OCI-M2 (cell line): ENCODE measurements around the gene SEPTIN10.
"Not testable (repeated sequence)": the region's sequence is repeated elsewhere in the genome, so short reads cannot be mapped to it uniquely, and the experiment has no call there.

Source experiments
- DNase-seq: peaks from one replicate; lab custom pipeline; 2025; ENCODE audit not compliant: unreplicated experiment; lab: John Stamatoyannopoulos, UW

The SEPTIN10 gene

DNA sequence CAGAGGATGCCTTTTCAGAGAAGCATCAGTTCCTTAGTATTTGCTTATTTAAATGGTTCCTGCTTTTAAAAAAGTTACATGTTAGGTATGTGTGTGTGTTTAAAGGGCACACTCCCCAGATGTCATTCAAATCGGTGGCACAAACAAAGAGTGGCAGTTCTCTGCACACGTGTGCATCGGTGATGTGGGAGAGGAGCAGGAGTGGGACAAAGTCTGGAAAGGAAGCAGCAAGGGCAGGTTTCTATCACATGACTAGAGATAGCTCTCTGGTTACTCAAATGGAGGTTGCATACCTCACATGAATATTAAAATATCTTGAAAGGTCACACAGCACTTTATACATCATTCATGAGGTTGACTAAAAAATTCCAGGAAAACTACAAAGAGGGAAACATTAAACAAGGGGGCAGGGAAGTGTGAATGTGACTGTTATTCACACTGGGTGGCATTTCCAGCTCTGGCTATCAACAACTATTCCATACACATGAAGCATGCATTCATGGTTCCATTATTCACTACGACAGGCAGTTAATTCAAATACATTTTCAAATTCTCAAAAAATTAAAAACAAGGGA, 64.7 kb downstream of the SEPTIN10 start:
- no peak for DNase-seq

DNA sequence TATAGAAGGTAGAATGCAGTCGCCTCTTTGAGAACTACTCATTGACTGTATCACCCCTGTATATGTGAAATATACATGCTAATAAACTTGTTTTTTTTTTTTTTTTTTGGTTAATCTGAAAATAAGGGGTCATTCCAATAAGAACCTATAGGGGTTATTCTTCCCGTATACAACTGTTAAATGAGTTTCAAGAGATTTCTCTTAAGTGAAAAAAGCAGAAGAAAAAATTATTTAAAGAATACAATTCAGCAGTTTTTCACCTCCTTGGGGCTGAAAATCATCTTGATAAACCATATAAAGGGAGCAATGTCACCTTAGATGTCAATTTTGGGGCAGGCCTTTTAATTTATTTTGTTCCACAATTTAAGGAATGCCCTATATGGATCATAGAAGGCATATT, 66.5 kb downstream of the SEPTIN10 start:
- no peak for DNase-seq

DNA sequence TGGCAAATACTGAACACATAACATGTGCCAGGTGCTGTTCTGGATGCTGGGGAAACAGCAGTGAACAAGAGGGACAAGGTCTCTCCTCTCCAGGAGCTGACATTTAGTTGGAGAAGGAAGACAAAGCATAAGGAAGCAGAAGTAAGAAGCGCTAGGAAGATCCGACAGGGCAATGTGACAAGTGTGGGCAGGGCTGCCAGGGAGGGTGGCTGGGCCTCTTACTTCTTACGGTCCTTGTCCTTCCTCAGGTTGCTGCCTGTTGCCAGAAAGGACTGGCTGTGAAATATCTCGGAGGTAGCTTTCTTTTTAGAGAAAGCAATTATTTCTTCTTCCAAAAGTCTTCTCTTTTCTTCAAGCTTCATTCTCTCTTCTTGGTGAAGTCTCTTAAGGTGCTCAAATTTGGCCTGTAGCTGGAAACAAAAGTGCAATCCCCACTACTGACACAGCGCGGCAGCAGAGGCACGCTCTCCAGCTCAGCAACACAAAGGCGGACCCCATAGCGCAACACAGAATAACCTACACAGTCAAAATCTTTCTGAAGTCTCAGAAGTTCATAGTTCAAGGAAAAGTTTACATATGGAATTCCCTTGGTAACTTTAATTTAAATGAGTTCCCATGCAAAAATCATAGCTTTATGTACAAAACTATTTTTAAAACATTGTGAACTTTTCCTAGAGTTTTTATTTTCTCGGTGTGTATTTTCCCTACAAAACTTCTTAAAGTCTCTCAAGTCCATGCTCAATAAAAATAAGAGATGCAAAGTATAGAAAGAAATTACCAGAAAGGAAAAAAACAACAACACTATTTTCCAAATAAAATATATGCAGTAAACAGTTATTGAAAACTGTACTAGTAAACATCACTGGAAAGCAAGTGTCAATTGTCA, 67.7 kb downstream of the SEPTIN10 start:
- peak; percentile 17 for DNase-seq

DNA sequence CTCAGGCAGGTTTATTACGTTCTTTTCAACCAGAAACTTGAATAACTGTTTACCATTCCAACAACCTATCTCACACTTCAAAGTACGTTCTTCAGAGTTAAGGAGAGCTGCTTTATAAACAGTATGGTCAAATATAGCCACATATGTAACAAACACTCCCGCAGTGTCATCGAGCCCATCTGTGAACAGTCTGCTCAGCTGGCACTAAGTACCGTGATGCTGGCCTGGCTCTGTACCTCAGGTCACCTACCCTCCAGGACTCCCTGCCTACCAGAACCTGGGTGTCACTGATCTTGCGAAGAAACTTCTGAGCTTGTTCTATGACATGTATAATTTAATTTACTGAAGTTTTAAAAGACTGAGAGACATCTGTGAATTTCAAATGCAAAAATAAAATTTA, 71.4 kb downstream of the SEPTIN10 start:
- DNase-seq: no peak

DNA sequence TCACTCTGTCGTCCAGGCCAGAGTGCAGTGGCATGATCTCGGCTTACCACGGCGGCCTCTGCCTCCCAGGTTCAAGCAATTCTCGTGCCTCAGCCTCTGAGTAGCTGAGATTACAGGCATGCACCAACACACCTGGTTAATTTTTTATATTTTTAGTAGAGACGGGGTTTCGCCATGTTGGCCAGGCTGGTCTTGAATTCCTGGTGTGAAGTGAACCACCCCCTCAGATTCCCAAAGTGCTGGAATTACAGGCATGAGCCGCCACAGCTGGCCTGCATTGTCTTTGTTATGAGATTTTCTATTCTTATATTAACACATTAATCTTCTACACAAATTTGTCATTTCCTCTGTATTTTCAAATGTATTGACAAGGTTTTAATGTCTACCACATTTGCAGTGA, 75.2 kb downstream of the SEPTIN10 start:
- DNase-seq: no peak

DNA sequence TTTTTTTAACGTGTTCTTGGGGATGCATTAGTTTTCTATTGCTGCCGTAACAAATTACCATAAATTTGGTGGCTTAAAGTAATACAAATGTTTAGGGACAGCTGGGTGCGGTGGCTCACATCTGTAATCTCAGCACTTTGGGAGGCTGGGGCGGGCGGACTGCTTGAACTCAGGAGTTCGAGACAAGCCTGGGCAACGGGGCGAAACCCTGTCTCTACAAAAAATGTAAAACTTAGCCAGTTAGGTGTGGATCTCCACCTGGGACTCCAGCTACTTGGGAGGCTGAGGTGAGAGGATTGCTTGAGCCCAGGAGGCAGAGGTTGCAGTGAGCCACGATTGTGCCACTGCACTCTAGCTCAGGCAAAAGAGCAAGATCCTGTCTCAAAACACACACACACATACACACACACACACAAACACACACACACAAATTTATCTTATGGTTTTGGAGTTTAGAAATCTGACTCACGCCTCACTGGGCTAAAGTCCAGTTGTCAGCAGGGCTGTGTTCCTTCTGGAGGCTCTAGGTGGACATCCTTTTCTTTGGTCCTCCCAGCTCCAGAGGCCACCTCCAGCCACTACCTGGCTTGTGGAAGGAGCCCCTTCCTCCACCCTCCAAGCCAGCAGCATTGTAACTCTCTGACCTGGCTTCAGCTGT, 76.1 kb downstream of the SEPTIN10 start:
- no peak for DNase-seq

DNA sequence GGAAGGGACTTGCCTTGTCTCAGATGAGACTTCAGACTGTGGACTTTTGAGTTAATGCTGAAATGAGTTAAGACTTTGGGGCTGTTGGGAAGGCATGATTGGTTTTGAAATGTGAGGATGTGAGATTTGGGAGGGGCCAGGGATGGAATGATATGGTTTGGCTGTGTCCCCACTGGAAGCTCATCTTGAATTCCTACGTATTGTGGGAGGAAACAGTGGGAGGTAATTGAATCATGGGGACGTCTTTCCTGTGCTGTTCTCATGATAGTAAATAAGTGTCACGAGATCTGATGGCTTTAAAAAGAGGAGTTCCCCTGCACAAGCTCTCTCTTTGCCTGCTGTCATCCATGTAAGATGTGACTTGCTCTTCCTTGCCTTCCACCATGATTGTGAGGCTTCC, 77.2 kb downstream of the SEPTIN10 start:
- DNase-seq: not testable (repeated sequence)

DNA sequence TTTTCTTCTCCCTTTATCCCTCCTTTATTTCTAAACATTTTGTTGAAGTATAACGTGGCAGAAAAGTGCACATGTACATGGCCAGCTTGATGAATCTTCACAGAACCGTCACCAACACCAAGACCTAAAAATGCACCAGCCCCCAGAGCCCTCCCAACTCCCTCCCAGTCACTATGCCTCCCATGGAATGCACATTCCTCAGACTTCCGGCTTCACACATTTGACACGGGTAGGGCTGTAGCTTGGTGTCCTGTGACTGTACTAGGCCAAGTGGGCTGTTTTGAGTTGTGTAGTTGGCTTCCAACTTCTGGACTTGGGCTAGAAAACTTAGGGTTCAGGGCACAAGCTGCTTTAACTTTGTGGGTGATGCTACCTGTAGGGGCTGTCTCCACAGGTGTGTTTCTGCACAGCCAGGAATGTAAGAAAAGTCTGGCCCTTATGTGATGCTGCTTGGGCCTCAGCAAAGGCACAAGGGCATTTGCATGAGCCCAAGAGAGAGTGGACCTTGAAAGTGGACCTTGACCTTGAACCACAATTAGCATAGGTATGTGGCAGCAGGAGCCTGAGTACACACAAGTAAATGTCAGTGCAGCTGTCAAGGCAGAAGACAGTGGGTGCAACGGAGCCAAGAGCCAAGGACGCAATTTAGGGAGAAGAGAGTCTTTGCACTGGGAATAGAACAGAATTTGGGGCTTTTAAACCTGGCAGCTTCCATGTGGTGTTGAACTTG, 78.4 kb downstream of the SEPTIN10 start:
- DNase-seq: no peak

DNA sequence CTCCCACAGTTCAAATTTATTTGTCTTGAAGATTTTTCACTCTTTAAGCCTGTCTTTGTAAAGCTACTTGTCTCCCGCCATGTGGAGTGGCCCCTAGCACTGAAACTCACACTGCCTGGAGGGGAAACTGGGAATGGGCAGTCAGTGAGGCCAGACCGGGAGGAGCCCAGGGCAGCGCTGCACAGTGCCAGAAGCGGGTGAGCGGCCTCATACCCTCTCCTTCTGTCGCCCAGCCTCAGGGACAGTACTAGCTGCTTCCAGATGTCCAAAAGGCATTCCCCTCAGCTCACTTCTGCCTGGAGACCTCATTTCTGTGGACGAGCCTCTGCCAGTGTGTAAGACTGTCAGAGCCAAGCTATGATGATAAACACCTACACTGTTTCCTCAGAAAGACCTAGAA, 79.9 kb downstream of the SEPTIN10 start:
- no peak for DNase-seq

DNA sequence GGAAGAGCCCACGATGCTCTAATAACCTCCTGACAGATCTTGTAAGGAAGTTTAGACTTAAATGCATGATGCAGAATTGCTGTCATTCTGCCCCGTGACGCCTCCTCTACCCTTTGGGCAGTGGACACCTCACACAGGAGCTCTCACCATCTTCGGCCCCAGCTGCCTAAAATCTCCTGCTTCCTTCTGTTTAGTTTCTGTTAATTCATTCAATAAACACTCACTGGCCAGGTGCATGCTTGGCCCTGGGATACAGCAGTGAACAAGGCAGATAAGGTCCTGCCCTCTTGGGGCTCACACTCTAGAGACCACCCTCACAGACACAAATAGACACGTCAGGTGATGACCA, 81.1 kb downstream of the SEPTIN10 start:
- no peak for DNase-seq

DNA sequence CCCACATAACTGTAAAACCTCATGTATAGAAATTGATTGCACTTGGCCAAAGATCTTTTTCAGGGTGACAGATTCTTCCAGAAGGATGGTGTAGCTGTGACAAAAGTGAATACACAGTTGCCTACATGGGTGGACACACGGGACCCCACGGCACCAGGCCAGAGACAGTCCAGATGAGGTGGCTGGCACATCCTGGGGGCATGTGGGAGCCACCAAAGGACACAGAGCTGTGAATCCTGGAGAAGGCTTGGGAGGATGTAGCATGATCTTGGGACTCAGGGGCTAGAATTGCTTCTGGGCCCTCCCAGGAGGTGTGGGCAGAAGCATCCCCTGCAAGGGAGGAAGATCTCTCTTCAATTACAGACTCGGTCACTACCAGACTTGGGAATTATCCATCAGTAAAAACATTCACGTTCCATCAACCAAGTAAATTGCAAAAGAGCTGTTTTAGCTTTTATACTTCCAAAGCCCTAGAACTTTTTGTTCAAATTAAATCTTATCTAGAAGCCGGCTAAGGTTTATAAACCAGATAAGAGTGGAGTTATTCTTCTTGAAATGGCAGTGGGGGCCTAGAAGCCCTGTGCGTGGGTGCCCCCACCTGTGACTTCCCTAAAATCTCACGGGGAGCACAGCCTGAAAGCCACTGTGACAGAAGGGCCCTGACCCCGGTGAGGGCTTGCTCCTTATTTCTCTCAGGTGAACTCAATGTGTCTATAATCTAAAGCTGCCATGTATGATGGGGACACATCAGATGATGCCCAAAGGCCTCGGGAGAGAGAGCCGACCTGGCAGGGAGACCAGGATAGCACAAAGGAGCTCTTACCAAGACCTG, 81.7 kb downstream of the SEPTIN10 start:
- DNase-seq: no peak

DNA sequence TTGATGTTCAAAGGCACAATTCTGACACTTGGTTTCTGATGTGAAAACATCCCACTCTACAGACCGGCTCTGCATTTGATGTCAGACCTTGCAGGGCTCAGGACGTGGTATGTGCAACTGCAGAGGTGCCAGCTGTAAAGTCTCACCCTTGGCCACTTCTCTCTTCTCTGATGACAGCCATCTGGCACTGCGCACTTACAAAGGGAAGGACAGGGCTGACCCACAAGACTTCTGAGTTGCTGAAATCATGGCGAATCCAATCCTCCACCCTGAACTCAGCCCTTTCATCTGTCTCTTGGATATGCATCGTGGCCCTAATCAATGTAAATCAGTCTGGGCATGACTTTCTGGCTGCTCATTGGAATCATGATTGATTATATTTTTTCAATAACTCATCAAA, 82.5 kb downstream of the SEPTIN10 start:
- DNase-seq: no peak

DNA sequence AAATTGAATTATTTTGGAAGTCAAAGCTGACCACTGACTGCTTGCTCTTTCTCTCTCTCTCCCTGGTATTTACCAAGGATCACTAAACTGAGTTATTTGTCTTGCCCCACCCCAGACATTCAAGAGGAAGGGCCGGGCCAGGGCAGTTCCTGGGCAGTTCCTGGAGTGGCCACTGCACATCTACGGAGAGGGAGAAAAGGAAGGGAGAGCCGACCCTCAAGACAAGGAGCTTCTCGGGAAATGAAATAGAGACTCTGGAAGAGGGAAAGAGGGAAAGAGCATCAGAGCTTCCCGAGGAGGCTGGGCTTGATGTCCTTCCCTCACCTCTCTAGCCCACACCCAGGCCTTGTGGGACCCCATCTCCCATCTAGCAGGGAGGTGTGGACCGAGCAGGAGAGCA, 83.1 kb downstream of the SEPTIN10 start:
- DNase-seq: no peak

DNA sequence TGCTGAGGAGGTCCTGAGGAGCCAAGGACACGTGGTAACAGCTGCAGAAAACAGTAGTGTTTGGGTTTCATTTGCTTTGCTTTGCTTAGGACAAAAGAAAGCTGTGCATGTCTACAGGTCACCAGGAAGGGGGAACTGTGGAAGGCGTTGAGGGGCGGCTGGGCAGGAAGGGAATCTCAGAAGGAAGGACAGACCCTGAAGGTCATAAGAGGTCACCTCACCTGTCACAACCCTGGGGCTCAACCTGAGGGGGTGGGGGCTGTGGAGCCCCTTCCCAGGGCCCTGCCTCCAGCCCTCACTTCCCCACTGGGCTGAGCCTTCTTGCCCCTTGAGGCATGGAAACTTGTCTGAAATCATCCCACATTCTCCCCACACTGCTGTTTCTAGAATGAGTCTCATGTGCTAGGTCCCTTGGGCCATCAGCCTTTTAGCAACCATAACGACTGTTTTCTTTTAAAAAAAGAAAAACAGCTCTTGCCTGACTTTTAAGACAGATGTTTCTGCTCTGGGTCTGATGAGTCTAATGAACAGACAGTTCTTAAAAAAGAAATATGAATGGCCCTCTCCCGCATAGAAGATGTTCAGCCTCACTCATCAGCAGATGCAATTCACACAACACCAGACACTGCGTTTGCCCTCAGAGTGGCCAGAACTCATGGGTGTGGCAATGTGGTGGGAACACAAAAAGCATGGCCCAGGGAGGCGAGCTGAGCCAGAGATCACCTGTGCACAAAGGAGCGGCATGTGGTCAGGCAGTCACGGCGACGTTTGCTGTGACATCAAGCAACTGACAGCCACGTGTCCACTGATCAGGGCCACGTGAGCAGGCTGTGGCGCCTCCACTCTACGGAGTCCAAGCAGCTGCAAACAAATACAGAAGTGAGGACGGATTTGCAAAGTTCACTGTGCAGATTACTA, 84.0 kb downstream of the SEPTIN10 start:
- no peak for DNase-seq

DNA sequence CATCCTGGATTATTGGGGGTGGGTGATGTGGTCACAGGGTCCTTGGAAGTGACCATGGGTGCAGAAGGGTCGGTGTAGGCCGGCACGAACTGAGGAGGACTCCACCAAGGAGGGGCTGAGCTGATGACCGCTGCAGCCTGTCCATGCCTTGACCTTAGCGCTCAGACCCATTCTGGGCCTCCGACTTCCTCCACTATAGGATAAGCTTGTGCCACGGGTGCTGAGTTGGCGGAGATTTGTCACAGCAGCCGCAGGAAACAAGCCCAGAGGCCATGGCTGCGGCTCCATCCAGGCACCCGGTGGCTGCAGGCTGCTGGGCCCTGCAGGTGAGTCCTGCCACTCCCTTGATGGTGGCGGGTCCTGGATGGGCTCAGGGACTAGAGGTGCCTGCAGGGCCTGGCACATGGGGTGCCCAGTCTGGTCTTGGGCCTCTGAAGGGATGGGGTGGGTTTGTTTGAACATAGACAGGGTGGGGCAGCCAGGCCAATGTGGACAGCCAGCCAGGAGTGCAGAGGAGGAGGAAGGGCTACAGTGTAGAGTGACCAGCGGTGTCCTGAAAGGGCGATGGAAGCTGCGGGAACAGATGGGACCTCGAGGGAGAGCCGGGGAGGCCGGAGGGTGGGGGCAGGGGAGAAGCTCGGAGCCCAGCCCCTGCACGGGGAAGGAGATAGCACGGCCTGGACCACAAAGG, 84.8 kb downstream of the SEPTIN10 start:
- no peak for DNase-seq

DNA sequence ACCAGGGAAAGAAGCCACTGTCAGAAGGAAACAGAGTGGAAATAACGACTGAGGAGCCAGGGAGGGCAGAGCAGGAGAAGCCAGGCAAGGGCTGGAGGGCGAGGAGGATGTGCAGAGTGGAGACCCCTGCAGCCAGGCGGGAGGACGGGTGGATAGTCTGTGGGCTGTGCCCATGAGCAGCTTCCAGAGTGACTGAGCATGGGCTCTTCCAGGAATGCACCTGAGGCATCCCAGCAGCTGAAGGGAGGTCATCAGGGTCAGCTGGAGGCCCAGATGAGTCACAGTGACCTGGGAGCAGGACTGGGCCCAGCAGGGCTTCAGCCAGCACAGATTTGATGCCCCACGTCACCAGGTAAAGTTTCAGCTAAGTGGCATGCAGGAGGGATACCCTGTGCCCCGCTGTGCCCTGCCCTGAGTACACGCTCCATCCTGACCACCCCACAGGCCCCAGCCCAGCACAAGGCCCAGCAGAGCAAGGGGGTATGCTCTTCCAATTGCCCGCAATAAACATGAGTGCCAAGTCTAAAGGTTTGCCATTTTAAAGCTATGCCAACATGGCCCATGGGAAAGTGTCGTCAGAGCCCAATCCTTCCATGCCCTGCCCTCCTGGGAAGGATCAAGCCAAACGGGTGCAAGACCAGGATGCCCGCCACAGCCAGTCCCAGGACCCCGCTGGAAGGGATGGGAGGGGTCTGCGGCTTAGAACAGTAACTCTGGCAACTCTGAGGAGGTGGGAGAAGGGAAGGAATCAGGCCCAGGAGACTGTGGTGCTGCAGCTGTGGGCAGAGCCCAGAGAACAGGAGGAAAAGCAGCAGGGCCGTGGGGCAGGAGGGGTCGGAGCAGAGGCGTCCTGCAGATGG, 85.7 kb downstream of the SEPTIN10 start:
- no peak for DNase-seq

DNA sequence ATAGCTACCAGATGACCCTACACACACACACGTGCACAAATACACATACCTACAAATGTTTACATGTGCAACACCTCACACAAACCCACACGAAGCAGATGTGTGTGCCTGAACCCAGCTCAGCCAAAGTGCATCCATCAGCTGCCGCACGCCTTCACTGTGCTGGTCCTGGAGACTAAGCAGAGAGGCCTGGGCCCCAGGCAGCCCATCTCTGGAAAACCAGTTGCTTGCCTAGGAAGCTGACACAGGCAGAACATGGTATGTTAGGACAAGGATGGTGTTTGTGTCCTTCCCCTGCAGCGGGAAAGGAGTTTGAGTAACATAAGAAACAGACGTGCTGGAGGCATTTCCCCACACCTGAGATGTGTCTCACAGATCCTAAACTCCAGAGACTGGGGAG, 86.7 kb downstream of the SEPTIN10 start:
- DNase-seq: no peak

DNA sequence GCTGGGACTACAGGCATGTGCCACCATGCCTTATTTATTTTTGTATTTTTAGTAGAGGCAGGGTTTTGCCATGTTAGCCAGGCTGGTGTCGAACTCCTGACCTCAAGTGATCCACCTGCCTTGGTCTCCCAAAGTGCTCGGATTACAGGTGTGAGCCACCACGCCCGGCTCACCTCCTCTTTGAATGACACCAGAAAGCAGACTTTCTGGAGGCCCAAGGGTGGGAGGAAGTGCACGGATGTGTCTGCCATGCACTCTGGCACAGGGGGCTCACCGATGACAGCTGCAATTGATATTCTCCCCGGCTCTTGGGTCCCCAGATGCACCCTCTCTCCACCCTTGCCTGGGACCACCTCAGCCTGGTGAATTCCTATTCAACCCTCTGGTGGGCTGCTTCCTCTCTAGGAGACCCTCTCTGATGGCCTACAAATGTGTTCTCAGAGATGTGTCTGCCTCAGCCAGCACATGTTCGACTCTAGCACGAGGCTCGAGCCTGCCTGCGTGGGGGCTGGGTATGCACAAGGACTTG, 87.3 kb downstream of the SEPTIN10 start:
- DNase-seq: no peak
